T-helper 1 cell treated with Interleukin-12 subunit alpha and Interleukin-12 subunit beta and Interleukin-4 antibody, amounts not matched to agents 30 μg/mL and 1 μg/mL, for 36 hours (primary cell): ENCODE results near the gene FMN1.

Experiments
- H3K27ac Mint-ChIP-seq: one replicate; pipeline ENCODE4 v1.8.0; 2021; ENCODE audit warnings: mild to moderate bottlenecking, mixed read lengths
- H3K27me3 Mint-ChIP-seq: one replicate; pipeline ENCODE4 v1.8.0; 2021; ENCODE audit warnings: low read depth, mixed read lengths
- H3K36me3 Mint-ChIP-seq: one replicate; pipeline ENCODE4 v1.8.0; 2021; ENCODE audit warnings: low read depth, mixed read lengths
- H3K4me1 Mint-ChIP-seq: one replicate; pipeline ENCODE4 v1.8.0; 2021; ENCODE audit warnings: low read depth, mixed read lengths
- H3K4me3 Mint-ChIP-seq: one replicate; pipeline ENCODE4 v1.8.0; 2021; ENCODE audit warnings: mild to moderate bottlenecking, moderate library complexity, mixed read lengths
- H3K9me3 Mint-ChIP-seq: one replicate; pipeline ENCODE4 v1.8.0; 2021; ENCODE audit warnings: mixed read lengths

The FMN1 gene

GRCh38 chr15:32987067-32987466 lies 207.4 kb downstream of the FMN1 start:
- H3K36me3 Mint-ChIP-seq: no peaks in the 10 kb centered on the region
- H3K4me1 Mint-ChIP-seq: no peaks in the 10 kb centered on the region
- peaks cover 5% of the 10 kb centered on the region for H3K27me3 Mint-ChIP-seq
- H3K27ac Mint-ChIP-seq: no peak overlapping the region
- H3K4me3 Mint-ChIP-seq: no peak overlapping the region
- H3K9me3 Mint-ChIP-seq: no peaks in the 10 kb centered on the region

DNA sequence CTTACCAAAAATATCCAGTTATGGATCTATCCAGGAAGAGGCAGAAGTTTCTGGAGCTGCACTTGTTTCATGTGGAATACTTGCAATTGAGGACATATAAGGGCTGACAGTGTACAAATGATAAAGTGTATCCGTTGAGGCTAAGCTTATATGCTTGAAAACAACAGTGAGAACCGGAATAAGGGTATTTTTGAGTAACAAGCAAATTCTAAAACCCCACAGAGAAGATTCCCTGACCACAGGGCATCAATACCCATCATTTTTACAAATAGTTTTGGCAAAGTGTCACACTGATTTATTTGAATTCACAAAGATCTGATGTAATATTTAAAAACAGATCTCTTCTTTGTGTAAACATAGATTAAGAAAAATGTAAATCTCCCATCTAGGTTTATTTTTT lies 208.4 kb downstream of the FMN1 start:
- Mint-ChIP-seq H3K27me3 (peaks cover 5% of the 10 kb centered on the region), H3K27ac (no peak overlapping the region), H3K9me3 (no peaks in the 10 kb centered on the region), H3K36me3 (no peaks in the 10 kb centered on the region), H3K4me1 (no peaks in the 10 kb centered on the region), H3K4me3 (no peak overlapping the region)

DNA sequence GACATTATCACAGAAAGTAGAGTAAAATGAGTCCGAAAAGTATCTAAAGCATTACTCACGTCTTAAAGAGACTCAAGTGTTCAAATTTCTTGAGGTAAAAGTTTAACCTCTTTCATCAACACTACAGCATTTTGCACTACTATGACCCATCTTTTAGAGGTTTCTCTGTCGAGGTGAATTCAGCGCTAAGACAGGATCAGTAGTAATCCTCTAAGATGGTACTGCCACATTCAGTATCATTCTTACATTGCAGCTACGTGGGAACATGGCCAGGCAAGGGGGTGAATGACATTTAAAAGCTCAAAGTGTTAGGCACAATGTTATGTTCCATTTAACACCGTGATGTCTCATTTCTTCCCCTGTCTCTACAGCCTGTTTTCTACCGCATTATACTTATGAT lies 210.8 kb downstream of the FMN1 start:
- Mint-ChIP-seq H3K4me1 (no peaks in the 10 kb centered on the region), H3K9me3 (no peaks in the 10 kb centered on the region), H3K4me3 (no peak overlapping the region), H3K27ac (no peak overlapping the region), H3K36me3 (no peaks in the 10 kb centered on the region), H3K27me3 (peaks cover 5% of the 10 kb centered on the region)

DNA sequence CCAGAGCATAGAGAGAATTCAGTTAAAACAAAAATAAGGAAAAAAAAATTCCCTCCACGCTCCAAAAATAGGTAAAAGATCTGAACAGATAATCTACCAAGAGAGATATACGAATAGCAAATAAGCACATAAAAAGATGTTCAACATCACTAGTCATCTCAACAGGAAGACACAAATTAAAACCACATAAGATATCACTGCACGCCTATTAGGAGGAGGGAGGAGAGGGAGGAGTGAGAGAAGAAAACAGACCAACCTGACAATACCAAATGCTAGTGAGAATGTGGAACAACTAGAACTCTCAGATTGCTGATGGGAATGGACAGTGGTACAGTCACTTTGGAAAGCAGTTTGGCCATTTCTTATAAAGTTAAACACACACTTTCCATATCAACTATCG lies 212.5 kb downstream of the FMN1 start:
- no peak overlapping the region for H3K4me3 Mint-ChIP-seq
- H3K9me3 Mint-ChIP-seq: no peaks in the 10 kb centered on the region
- H3K27me3 Mint-ChIP-seq: peaks cover 5% of the 10 kb centered on the region
- H3K4me1 Mint-ChIP-seq: no peaks in the 10 kb centered on the region
- no peak overlapping the region for H3K27ac Mint-ChIP-seq
- H3K36me3 Mint-ChIP-seq: no peaks in the 10 kb centered on the region

- Mint-ChIP-seq H3K36me3 (no peaks in the 10 kb centered on the region), H3K27me3 (peaks cover 5% of the 10 kb centered on the region), H3K4me1 (no peaks in the 10 kb centered on the region), H3K4me3 (no peak overlapping the region), H3K27ac (no peak overlapping the region), H3K9me3 (no peaks in the 10 kb centered on the region)
Measured at GRCh38 chr15:32981536-32981935, 213.0 kb downstream of the FMN1 start.

DNA sequence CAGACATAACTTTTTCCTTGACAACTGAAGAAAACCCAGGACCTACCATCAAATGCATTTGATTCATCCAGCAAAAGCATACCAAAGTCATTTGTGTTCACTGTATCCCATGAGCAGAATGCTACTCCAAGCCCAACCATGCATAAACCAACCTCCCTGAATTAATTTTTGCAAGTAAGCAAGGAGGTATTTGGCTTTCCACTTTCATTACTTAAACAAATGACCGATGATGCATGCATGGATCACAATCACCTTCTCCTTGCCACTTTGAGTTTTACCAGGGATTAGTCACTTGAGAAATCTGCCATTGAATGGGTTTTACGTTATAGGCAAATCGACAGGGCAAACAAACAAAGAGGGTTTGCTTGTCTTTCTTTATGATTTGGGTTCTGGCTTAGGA lies 214.8 kb downstream of the FMN1 start:
- no peaks in the 10 kb centered on the region for H3K9me3 Mint-ChIP-seq
- H3K27me3 Mint-ChIP-seq: peaks cover 8% of the 10 kb centered on the region
- no peak overlapping the region for H3K4me3 Mint-ChIP-seq
- no peaks in the 10 kb centered on the region for H3K4me1 Mint-ChIP-seq
- H3K36me3 Mint-ChIP-seq: no peaks in the 10 kb centered on the region
- H3K27ac Mint-ChIP-seq: no peak overlapping the region

- no peak overlapping the region for H3K27ac Mint-ChIP-seq
Measured at GRCh38 chr15:32977506-32977905, 217.0 kb downstream of the FMN1 start.

DNA sequence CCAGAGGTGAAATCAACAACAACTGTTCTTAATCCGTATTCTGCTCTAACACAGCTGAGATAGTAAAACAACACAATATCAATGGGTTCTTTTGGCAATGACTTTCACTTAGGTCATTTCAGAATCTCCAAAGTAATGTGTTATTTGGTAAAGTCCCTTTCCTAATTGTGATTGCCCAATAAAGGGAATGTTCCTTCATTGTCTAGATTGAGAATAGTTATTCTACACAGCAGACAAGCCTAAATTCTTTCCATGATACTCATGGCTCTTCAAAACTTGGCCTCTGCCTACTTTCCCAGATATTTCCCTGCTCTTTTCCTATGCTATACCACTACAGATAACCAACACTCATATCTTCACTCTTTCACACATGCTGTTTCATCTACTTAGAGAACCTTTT lies 219.8 kb downstream of the FMN1 start:
- H3K36me3 Mint-ChIP-seq: no peaks in the 10 kb centered on the region
- H3K27ac Mint-ChIP-seq: no peak overlapping the region
- H3K9me3 Mint-ChIP-seq: no peaks in the 10 kb centered on the region
- peaks cover 8% of the 10 kb centered on the region for H3K27me3 Mint-ChIP-seq
- no peak overlapping the region for H3K4me3 Mint-ChIP-seq
- H3K4me1 Mint-ChIP-seq: no peaks in the 10 kb centered on the region

More at GRCh38 chr15:32977506-32977905, 217.0 kb downstream of the FMN1 start:
- H3K4me3 Mint-ChIP-seq: no peak overlapping the region
- peaks cover 8% of the 10 kb centered on the region for H3K27me3 Mint-ChIP-seq
- H3K9me3 Mint-ChIP-seq: no peaks in the 10 kb centered on the region
- H3K4me1 Mint-ChIP-seq: no peaks in the 10 kb centered on the region
- no peaks in the 10 kb centered on the region for H3K36me3 Mint-ChIP-seq

DNA sequence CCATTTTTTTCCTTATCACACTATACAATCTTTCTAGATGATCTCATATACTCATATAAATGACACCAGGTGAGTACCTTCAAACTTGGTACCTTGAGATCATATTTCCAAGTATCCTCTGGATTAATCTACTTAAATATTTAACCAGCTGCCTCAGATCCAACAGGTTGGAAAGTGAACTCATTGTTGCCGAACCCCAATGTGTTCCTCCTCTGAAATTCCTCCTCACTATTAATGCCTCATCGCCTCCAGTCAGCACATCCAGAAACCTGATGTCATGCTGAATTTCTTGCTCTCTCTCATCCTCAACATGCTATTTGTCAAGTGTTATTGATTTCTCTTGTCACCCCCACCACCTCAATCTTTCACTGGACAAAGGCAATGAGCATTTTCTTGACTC lies 221.8 kb downstream of the FMN1 start:
- peaks cover 8% of the 10 kb centered on the region for H3K27me3 Mint-ChIP-seq
- no peak overlapping the region for H3K4me3 Mint-ChIP-seq
- no peak overlapping the region for H3K27ac Mint-ChIP-seq
- no peaks in the 10 kb centered on the region for H3K36me3 Mint-ChIP-seq
- H3K9me3 Mint-ChIP-seq: no peaks in the 10 kb centered on the region
- H3K4me1 Mint-ChIP-seq: no peaks in the 10 kb centered on the region

DNA sequence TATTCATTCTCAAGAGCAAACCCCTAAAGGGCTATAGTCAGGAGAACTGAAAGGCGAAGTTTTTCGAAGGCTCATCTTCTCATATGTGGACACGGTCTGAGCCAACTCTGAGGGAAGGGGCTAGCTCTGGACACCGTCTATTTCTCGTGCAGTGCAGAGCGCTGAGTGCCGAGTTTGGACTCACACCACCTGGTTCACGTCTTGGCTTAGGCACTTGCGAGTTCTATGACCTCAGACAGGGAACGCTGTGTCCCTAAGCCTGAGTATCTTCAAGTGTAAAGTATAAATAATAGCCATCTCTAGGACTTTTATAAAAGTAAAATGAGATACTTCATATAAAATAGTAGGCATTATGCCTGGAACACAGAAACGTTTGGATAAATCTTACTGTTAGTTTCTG lies 223.7 kb downstream of the FMN1 start:
- H3K4me1 Mint-ChIP-seq: no peaks in the 10 kb centered on the region

DNA sequence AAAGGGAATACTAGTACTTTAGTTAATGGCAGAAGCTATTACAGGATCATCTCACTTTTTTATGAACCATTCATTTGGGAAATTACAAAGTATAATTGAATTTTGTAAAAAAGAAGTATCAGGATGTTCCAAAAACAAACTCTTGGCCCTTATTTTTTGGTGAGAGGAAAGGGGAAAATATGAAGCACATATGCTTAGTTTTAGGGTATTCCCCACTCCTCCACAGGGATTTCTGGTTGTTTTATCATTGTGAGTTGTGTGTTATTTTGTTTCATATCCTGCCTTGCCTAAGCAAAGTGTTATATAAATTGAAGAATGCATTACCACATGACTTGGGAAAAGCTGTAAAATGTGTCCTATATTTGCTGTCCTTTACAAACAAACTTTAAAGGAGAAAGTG lies 227.0 kb downstream of the FMN1 start:
- Mint-ChIP-seq H3K4me3 (no peak overlapping the region), H3K27me3 (no peaks in the 10 kb centered on the region), H3K4me1 (no peaks in the 10 kb centered on the region), H3K27ac (no peak overlapping the region), H3K9me3 (no peaks in the 10 kb centered on the region), H3K36me3 (no peaks in the 10 kb centered on the region)

More for the DNA sequence above, 223.7 kb downstream of the FMN1 start:
- no peak overlapping the region for H3K4me3 Mint-ChIP-seq
- no peaks in the 10 kb centered on the region for H3K36me3 Mint-ChIP-seq
- H3K27ac Mint-ChIP-seq: no peak overlapping the region
- peaks cover 5% of the 10 kb centered on the region for H3K27me3 Mint-ChIP-seq
- no peaks in the 10 kb centered on the region for H3K9me3 Mint-ChIP-seq

- Mint-ChIP-seq H3K27ac (no peak overlapping the region), H3K27me3 (no peaks in the 10 kb centered on the region), H3K36me3 (no peaks in the 10 kb centered on the region), H3K4me1 (no peaks in the 10 kb centered on the region), H3K9me3 (no peaks in the 10 kb centered on the region), H3K4me3 (no peak overlapping the region)
Measured at GRCh38 chr15:32966512-32966911, 228.0 kb downstream of the FMN1 start.

GRCh38 chr15:32965897-32966296 lies 228.6 kb downstream of the FMN1 start:
- Mint-ChIP-seq H3K4me1 (no peaks in the 10 kb centered on the region), H3K9me3 (no peaks in the 10 kb centered on the region), H3K36me3 (no peaks in the 10 kb centered on the region), H3K27ac (no peak overlapping the region), H3K27me3 (no peaks in the 10 kb centered on the region), H3K4me3 (no peak overlapping the region)

- no peaks in the 10 kb centered on the region for H3K36me3 Mint-ChIP-seq
- H3K9me3 Mint-ChIP-seq: no peaks in the 10 kb centered on the region
- H3K4me1 Mint-ChIP-seq: no peaks in the 10 kb centered on the region
- no peak overlapping the region for H3K4me3 Mint-ChIP-seq
- no peak overlapping the region for H3K27ac Mint-ChIP-seq
- peaks cover 3% of the 10 kb centered on the region for H3K27me3 Mint-ChIP-seq
Measured at GRCh38 chr15:32959077-32959476, 235.4 kb downstream of the FMN1 start.

DNA sequence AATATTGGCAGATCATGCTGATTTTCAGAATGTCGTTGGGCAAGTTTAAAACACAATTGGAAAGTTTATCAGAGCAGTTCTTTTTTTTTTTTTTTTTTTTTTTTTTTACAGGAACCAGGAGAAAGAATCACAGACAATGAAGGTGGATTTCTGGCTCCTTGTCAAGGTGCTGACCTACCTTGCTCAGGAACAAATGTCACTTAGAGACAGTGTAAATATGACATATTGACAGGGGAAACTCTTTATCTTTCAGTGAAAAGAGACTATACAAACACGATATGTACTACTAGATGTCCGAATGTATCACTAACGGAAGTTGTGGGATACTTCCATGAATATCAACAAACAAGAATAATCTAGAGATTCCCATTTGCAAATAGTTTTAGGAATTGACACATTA lies 237.3 kb downstream of the FMN1 start:
- H3K9me3 Mint-ChIP-seq: no peaks in the 10 kb centered on the region
- no peak overlapping the region for H3K4me3 Mint-ChIP-seq
- peaks cover 3% of the 10 kb centered on the region for H3K27me3 Mint-ChIP-seq
- no peaks in the 10 kb centered on the region for H3K36me3 Mint-ChIP-seq
- no peaks in the 10 kb centered on the region for H3K4me1 Mint-ChIP-seq
- no peak overlapping the region for H3K27ac Mint-ChIP-seq

- no peak overlapping the region for H3K4me3 Mint-ChIP-seq
- H3K27ac Mint-ChIP-seq: no peak overlapping the region
- no peaks in the 10 kb centered on the region for H3K36me3 Mint-ChIP-seq
- peaks cover 3% of the 10 kb centered on the region for H3K27me3 Mint-ChIP-seq
- H3K4me1 Mint-ChIP-seq: no peaks in the 10 kb centered on the region
- H3K9me3 Mint-ChIP-seq: no peaks in the 10 kb centered on the region
Measured at GRCh38 chr15:32956711-32957110, 237.8 kb downstream of the FMN1 start.
